HFF-Myc (cell line): ENCODE measurements around the gene PKLR.
A peak's percentile ranks its signal among the peaks of the same experiment; 100 is the strongest.

ENCODE experiments used
- DNase-seq: peaks from one replicate; pipeline ENCODE4 v3.0.0-alpha.2; 2011; ENCODE audit warnings: low read depth; ENCODE audit errors: extremely low read depth
- H3K4me3 ChIP-seq: replicated peaks from 2 replicates; pipeline ENCODE4 v1.5.1; 2011; ENCODE audit warnings: low read depth, mild to moderate bottlenecking, control low read depth, low read length
- TF ChIP-seq, protein P1 (sequence below): IDR thresholded peaks from 2 replicates; pipeline ENCODE4 v1.5.1; 2012; ENCODE audit warnings: mild to moderate bottlenecking, low read depth, low read length, control low read depth; ENCODE audit errors: missing control alignments

The PKLR gene

DNA sequence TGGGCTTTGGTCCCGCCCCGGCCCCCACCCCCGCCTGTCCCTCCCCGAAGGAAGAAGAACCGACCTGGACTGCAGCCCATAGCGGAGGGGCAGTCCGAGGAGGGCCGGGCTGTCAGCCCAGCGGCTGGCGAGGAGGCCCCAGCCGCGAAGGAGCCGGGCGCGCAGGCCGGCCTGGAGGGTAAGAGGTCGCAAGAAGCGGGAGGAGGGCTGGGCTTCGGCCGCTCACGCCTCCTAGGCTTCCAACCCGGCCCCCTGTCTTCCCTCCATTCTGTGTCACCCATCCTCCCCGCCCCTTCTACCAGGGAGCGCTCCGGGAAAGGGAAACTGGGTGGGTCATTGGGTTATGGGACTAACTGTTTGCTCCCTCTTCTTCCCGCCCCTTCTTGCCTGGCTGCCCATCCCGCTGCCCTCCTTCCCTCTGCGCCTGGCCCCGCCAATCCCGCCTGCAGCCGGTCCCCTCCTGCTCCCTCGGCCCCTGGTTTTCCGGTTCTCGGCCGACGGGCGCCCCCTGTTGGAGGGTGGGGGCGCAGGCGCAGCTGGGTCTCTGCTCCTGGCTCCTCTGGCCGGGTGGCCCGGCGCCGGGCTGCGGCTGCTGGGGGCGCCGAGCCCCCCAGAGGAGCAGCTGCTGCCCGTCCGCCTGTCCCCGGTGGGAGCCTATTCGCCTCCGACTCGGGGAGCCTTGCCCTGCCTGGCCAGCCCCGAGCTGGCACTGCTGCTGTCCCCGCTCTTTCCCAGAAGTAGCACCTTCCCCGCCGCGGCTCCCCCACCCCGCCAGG lies 21.9 kb upstream of the PKLR start:
- peak; percentile 79 for DNase-seq
- TF ChIP-seq, protein P1, sequence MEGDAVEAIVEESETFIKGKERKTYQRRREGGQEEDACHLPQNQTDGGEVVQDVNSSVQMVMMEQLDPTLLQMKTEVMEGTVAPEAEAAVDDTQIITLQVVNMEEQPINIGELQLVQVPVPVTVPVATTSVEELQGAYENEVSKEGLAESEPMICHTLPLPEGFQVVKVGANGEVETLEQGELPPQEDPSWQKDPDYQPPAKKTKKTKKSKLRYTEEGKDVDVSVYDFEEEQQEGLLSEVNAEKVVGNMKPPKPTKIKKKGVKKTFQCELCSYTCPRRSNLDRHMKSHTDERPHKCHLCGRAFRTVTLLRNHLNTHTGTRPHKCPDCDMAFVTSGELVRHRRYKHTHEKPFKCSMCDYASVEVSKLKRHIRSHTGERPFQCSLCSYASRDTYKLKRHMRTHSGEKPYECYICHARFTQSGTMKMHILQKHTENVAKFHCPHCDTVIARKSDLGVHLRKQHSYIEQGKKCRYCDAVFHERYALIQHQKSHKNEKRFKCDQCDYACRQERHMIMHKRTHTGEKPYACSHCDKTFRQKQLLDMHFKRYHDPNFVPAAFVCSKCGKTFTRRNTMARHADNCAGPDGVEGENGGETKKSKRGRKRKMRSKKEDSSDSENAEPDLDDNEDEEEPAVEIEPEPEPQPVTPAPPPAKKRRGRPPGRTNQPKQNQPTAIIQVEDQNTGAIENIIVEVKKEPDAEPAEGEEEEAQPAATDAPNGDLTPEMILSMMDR: peak; percentile 91
- peak overlapping the region; percentile 86 for H3K4me3 ChIP-seq

DNA sequence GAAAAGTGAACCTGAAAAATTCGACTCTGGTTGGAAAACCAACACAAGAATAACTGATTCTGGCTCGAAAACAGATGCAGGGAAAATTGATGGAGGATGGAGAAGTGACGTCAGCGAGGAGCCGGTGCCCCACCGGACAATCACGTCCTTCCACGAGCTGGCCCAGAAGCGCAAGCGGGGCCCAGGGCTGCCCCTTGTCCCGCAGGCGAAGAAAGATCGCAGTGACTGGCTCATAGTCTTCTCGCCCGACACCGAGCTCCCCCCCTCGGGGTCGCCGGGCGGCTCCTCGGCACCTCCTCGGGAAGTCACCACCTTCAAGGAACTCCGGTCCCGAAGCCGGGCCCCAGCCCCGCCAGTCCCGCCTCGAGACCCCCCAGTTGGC lies 21.3 kb upstream of the PKLR start:
- TF ChIP-seq, protein P1: no peak
- no peak for DNase-seq
- peak overlapping the region; percentile 86 for H3K4me3 ChIP-seq

DNA sequence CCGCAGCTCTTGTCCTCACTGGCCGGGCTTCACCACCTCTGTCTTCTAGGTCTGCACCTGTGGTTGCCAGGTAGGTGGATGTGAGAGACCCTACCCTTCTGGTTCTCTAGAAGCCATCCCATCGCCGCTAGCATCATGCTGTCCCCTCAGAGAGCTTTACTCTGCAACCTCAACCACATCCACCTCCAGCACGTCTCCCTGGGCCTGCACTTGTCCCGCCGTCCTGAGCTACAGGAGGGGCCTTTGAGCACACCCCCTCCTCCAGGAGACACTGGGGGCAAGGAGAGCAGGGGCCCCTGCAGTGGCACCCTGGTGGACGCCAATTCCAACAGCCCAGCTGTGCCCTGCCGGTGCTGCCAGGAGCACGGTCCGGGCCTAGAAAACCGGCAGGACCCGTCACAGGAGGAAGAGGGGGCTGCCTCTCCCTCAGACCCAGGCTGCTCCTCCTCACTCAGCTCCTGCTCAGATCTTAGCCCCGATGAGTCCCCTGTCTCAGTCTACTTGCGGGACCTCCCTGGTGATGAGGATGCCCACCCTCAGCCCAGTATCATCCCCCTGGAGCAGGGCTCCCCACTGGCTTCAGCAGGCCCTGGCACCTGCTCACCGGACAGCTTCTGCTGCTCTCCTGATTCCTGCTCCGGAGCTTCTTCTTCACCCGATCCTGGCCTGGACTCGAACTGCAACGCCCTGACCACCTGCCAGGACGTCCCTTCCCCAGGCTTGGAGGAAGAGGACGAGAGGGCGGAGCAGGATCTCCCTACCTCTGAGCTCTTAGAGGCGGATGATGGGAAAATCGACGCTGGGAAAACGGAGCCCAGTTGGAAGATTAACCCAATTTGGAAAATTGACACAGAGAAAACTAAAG lies 20.6 kb upstream of the PKLR start:
- peak overlapping the region; percentile 86 for H3K4me3 ChIP-seq
- TF ChIP-seq, protein P1: no peak
- no peak for DNase-seq

DNA sequence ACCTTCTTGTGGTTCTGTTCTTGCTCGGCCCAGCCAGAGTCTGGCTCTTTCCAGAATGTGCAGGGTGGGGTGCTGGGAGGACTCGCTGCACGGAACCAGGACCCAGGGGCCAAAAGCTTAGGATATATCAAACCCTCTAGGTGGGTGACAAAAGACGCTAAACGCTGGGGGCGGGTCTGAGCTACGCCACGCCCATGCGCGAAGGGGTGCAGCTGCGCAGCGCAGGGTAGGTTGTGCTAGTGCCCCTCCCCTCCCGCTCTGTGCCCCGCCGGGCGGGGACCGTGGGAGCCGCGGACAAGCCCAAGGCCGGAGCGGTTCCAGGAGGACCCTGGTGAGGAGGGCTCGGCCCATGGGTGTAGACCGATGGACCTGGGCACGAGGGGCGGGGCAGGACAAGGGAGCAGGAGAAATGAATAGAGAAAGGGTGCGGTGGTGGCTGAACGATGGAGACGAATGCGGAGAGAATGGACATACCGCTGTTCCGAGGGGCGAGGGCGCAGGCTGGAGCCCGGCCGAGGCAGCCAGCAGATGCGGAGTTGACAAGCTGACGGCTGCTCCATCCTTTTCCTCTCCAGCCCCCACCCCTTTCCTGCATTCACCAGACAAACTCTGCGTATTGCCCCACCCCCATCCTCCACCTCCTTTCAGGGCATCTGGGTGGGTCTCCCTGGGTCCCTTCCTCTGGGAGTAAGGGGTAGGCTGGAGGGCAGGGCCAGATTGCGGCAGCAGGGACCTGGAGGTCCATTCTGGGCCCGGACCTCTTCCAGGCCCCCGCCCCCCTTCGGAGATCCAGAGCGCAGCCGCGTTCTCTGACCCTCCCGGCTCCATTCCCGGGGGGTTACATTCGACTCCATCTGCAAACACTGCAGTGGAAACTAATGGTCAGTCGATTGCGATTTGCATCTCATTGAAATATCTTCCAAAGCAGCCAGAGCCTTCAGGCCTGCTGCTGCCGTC lies 19.7 kb upstream of the PKLR start, which contains the start of gene RUSC1:
TSS of gene RUSC1 (plus strand) at position 234 of the 957 bp plus-strand sequence. CDS start 880 bp downstream, outside the sequence.
- TF ChIP-seq, protein P1: no peak
- DNase-seq: no peak
- H3K4me3 ChIP-seq: peak within 1 kb of the TSS; percentile 22

DNA sequence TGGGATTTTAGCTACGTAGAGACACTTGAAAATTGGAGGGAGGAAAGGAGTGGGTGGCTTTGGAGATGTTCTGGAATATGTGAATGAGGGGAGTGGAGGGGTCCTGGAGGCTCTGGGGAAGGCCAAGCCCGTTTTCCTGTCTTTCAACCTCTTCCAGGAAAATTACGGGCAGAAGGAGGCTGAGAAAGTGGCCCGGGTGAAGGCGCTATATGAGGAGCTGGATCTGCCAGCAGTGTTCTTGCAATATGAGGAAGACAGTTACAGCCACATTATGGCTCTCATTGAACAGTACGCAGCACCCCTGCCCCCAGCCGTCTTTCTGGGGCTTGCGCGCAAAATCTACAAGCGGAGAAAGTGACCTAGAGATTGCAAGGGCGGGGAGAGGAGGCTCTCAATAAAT lies 19.0 kb upstream of the PKLR start:
- no peak for DNase-seq
- no peak overlapping the region; the same call in 1 of the 2 replicates for H3K4me3 ChIP-seq
- TF ChIP-seq, protein P1: no peak

DNA sequence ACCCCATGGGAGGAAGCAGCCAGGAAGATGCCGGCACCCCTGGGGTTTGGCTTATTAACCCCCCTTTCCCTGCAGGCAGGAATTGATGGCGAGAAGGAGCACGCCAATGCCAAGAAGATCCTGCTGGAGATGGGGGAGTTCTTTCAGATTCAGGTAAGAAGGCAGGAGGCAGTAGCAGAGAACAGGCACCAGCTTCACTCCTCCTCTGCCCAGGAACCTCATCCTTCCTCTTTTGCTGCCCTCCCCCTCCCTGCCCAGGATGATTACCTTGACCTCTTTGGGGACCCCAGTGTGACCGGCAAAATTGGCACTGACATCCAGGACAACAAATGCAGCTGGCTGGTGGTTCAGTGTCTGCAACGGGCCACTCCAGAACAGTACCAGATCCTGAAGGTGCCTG lies 18.3 kb upstream of the PKLR start:
- TF ChIP-seq, protein P1: no peak
- H3K4me3 ChIP-seq: no peak overlapping the region
- DNase-seq: no peak
